GM21515 (cell line): Measurements from ENCODE around the gene ECHDC1.

ENCODE experiments used
- ATAC-seq: cut with Tn5 transposase; IDR thresholded peaks from one replicate; pipeline ENCODE4 v1.9.1; 2021; ENCODE audit not compliant: unreplicated experiment

ECHDC1 gene

DNA sequence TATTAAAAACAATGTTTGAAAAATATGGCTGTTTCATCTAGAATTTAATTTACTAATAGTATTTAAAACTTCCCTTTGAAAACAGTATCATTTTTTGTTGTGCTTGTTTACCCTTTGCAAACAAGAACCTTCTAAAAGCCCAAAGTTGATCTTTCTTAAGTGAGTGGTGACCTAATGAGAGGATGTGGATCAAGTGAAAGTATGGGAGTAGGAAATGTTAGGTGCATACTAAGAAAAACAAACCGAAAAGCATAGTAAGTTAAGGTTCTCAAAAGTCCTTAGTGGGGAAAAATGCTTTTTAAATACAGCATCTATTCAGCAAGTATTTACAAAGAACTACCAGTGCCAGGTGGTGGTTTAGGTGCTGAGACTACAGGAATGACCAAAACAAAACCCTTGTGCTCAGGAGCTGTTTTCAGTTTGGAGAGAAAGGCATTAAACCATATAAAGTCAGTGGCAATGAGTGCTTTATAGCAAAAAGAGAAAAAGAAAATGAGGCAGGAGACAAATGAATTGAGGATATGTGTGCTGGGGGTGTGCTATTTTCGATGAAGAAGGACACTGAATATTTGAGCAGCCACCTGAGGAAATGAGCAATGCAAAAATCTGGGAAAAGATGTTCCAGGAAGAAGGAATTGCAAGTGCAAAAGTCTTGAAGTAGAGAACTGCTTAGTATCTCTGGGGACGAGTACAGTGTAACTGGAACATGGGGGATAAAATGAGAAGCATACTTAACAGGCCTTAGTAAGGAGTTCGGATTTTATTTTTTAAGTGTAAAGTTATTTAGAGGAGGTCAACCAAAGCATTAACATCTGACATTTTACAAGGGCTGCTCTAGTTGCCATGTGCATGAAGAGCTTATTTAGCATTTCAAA is 52.8 kb downstream of the ECHDC1 start:
- peak; percentile 4 for ATAC-seq

DNA sequence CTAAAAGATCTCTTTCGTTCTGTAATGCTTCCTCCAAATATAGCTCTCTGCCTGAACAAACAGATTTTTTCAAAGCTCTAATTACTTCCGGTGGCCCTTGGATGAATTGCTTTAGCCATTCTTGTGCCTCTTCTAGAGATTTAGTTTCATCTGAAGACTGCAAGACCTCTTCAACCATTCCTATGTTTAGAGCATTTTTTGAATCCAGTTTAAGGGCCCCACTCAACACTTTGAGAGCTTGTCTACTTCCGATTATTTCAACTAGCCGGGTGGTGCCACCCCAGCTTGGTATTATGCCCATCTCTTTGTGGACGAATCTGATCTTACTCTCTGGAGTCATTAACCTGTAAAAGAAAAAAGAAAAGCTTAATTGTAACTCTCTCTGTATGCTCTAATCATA is 53.5 kb downstream of the ECHDC1 start:
- no peak for ATAC-seq

DNA sequence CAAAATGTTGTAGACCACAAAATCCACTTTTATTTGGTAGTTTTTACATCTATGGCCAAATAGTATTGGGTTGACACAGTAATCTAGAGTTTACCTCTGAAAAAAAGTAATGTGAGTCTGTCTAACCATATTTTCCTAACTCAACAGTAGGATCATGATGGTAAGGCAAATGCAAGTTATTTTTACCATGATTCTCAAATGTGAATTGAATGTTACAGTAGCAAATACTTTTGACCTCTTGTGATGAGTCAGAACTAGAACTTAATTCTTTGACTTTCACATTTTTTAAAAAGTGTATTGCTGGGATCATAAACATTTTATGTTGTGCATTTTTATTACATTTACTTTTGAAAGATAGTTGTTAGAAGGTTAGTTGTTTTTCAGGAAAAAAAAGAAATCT is 54.7 kb downstream of the ECHDC1 start:
- ATAC-seq, result no peak

DNA sequence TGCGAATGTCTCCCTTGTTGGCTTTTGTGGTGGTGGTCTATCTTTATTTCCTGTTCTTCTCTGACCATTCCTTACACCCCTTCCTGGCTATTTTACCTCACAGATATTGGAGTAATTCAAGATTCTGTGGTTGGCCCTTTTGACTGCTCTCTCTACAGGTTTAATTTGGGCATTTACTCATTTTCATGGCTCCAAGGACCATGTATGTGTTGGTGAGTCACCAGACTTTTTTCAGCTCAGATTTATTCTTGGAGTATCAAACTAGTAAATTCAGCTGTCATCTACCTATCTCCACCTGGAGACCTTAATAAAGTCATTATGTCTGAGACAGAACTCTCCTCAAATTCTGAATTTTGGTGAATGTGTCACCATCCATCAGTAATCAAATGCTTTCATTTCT is 61.2 kb downstream of the ECHDC1 start:
- ATAC-seq, result no peak

DNA sequence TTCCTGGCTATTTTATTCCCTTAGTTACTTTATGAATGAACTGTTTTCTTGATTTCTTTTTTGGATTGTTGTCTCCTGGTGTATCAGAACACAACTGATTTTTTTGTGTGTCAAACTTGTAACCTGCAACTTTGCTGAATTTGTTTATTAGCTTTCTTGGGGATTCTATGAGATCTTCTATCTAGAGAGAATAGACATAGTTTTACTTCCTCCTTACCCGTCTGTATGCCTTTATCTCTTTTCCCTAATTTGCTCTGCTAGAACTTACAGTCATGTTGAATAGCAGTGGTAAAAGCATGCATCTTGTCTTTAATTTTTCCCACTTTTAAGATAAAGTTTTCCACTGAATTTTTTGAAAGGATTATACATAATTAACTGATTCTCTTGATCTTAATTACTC is 63.6 kb downstream of the ECHDC1 start:
- ATAC-seq, result no peak

DNA sequence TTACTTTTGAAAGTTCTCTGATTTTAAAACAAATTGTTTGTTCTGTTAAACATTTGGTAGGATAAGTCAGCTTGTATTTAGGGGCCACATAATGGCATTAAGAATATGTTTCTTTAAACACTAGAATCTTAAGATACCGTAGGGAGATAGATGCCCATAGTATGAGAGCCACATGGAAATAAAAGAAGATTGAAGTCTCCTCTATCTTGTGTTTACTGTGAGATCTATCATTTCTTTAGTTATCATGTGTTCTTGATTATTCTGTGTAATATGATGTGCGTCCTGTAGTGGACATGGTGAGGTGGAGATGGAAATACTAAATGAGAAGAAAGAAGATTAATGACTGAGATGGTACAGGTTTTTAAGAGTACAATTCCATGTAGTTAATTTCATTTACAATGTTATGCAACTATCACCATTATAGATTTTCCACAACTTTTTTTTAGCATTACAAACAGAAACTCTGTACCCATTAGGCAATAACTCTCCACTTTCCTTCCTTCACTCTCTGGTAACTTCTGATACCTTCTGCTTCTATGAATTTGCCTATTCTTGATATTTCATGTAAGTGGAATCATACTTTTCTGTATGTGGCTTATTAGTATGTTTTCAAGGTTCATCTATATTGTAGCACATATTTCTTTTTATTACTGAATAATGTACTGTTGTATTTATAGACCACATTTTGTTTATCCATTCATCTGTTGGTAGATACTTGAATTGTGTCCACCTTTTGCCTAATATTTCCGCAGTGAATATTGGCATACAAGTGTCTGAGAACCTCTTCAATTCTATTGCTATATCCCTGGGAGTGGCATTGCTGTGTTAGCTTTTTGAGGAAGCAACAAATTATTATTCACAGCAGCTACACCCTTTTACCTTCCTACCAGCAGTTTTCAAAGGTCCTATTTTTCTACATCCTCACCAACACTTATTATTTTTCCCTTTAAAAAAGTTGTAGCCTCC is 65.2 kb downstream of the ECHDC1 start:
- no peak for ATAC-seq

DNA sequence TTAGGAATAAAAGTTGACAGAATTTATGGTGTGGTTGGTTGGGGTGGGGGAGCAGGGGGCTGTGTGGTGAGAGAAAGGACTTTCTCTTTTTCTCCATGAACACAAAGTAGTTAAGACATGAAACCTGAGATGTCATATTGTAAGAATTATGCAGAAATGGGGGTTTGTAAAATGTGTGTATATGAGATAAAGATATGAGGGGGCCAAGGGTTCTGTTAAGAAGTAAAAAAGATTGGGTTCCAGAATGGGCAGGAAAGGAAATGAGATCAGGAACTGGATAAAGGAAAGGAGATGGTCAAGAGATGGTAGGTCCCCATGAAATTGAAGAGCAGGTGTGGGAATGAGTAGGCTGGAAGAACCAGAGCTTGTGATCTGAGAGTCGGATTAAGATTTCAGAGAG is 67.1 kb downstream of the ECHDC1 start:
- ATAC-seq, result no peak

DNA sequence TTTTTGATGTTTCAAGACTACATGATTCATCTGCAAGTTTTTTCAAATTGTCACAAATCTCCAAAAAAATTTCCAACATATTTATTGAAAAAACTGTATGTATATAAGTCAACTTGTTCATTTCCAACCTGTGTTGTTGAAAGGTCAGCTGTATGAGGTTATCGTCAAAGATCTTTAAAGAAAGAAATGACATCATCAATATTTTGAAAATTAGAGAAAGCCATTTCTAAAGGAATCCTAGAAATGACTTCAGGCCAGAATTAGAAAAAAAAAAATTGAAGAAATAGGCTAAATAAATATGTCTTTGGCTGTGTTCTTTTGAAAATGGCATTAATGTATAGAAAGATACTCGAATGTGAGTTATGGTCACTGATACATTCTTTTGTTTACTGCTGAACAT is 69.9 kb downstream of the ECHDC1 start:
- ATAC-seq, result no peak

DNA sequence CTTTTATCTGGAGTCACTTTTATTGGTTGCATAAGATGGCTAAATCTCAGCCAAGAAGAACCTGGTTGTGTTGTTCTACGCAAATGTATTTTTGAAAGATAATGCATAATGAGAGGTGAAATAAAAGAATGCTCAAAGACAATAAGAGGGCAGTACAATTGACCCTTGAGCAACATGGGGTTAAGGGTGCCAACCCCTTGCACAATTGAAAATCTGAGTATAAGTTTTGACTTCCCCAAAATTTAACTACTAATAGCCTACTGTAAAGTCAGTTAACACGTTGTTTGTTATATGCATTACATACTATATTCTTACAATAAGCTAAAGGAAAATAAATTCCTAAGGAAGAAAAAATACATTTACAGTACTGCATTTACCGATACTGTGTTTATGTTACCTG is 70.8 kb downstream of the ECHDC1 start:
- no peak for ATAC-seq

DNA sequence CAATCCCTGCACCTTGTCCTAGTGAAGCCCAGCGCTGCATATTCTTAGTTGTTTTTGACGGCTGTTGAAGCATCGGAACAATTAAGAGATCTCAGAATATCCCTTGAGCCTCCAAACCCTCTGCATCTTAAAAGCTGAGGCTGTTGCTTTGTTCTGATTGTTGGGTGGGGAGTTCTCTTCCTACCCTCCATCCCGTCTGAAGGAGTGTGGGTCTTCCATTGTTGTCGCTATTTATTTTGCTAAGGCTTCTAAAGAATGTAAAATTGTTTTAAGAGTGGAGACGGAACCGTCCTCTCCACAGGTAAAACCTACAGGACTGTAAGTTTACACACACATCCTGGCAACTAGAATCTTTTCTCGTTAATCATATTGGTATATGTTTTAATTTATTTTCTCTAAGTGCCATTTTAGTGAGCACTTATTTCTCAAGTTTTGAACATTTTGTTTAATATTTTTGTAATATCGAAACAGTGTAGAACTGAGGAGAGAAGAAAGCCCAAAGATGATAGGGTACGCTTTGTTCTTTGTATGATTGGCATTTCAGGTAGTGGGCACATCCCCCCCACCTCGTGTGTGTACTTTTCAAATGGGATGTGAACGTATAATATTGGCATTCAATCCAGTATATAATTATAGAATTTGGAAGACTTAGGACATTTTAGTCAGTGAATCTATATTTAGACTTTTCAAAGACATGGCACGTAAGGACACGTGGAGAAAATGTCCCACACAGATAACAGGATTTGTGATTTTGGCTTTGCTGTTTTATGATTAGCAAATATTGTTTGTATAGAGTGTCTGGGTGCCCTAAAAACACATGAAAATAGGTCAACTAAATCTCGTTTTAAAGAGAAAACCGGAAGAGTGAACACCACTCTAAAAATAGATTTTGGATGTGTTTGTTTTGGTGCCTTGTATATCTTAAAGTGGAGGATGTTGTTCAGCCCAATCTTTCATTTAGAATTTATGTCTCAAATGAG is 75.5 kb downstream of the ECHDC1 start:
- ATAC-seq, result peak; percentile 6

DNA sequence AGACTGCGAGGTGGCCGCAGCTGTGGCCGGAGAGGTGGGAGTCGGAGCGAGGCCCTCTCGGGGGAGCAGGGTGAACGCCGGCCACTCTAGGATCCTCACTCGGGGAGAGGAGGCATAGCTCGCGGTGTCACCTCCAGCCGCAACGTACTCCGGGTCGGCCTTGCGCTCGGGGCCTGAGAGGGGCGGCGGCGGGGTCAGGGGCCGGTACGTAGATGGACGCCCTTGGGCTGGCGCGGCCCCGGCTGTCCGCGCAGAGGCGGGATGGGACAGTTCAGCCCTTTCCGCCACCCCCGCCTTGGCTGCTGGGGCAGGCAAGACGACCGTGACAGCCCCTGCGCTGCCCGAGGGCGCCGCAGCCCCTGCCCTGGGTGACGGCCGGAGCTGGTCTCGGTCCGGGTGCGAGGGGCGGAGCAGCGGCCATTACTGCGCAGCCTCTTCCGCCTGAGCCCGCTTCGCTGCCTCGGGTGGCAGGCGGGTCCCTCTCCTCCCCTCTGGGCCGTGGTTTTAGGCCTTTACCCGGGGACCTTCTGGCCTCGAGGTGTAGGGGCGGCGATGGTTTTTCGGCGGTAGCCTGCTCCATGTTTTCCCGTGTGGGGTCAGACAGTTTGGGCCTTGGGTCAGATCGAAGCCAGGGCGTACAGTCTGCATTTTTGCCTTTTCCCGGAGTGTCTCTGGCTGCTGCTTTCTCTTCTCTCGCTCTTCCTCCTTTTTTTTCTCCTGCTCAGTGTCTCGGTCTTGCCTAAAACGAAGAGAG is 76.3 kb downstream of the ECHDC1 start:
- peak; percentile 78 for ATAC-seq

DNA sequence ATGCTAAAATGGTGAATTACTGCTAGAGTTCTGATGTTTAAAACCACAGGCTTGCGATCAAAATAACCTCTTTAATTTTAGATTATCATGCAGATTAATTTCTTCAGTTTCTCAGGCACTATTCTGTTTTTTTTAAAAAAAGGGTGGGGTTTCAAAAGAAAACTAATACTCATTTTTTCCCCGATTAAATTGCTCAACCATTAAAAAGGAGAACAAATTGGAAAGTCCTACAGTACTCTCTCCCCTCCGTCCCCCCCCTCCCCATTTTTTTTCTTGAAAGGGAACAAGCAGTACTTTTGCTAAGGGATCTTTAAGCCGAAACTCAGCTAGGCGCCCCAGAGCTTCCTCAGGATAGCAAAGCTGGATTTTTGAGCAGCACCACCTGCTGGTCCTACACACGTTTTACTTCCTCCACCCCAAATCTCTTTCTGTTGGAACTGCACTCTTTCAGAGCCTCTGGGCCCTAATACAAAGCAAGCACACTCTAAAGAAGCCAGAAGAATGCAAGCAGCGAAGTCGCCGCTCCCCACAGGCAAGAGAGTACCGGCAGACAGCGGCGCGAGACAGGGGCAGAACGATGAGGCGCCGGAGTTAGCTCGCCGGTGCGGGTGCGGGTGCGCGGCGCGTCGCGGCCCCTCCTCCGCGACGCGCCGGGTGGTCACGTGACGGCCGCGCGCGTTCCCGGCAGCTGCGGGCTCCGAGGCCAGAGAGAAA is 77.1 kb downstream of the ECHDC1 start, which contains the start of gene RNF146:
TSS of gene RNF146 (plus strand) at position 687 of the 714 bp plus-strand sequence. CDS start 13,475 bp downstream, outside the sequence.
- peak; percentile 82 for ATAC-seq

DNA sequence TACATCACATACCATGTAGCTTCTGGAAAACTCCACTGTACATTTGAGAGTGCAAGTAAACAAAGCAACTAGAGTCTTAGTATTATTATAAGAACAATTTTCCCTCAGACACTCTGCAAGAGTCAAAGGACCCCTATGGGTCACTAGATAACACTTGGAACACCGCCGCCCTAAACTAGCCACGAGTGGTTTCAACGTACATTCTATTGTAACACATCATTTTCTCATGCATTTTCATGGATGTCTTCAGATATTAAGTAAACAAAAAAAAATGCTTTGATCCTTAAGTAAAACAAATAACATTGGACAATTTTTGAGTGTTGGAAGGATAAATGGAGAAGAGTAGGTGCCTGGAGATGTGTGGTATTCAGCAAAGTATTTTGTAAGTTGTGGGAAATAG is 79.9 kb downstream of the ECHDC1 start:
- no peak for ATAC-seq

DNA sequence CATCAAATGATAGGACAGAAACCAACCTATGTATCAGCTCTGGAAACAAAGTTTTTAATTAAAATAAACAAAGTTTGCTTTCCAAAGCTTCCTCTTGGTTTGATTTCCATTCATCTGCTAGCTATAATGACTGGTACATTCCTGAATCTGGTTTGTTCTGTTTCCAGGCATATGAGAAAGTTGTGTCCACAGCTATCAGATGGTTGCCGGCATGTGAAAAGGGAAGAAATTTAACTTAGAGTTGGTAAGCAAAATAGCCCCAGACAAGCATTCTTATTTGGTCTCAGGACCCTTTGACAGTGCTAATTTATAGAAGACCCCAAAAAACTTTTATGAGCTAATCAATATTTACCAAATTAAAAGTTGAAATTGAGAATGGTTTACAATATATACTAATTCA is 80.5 kb downstream of the ECHDC1 start:
- no peak for ATAC-seq

DNA sequence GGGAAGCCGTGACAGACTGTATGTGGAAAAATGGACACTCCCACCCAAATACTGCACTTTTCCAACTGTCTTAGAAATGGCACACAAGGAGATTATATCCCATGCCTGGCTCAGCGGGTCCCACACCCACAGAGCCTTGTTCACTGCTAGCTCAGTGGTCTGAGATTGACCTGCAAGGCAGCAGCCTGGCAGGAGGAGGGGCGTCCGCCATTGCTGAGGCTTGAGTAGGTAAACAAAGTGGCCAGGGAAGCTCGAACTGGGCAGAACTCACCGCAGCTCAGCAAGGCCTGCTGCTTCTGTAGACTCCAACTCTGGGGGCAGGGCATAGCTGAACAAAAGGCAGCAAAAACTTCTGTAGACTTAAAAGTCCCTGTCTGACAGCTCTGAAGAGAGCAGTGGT is 88.1 kb downstream of the ECHDC1 start:
- ATAC-seq, result no peak

DNA sequence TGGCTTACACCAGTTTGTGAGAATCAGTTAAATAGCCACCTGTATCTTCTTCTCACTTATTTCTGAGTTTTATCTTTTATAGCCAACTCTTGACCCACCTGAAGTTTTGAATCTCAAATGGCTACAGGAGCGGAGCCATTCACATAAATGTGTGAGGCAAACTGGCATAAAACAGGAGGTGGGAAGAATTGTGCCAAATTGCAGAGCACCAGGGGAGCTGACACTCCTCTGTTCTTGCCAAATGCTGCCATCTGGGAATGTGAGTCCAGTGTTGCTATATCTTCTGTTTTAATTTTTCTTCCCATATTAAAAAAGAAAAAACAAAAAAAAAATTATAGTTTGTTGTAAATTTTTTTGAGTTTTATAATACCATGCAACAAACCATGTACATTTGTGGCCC is 93.8 kb downstream of the ECHDC1 start:
- no peak for ATAC-seq

DNA sequence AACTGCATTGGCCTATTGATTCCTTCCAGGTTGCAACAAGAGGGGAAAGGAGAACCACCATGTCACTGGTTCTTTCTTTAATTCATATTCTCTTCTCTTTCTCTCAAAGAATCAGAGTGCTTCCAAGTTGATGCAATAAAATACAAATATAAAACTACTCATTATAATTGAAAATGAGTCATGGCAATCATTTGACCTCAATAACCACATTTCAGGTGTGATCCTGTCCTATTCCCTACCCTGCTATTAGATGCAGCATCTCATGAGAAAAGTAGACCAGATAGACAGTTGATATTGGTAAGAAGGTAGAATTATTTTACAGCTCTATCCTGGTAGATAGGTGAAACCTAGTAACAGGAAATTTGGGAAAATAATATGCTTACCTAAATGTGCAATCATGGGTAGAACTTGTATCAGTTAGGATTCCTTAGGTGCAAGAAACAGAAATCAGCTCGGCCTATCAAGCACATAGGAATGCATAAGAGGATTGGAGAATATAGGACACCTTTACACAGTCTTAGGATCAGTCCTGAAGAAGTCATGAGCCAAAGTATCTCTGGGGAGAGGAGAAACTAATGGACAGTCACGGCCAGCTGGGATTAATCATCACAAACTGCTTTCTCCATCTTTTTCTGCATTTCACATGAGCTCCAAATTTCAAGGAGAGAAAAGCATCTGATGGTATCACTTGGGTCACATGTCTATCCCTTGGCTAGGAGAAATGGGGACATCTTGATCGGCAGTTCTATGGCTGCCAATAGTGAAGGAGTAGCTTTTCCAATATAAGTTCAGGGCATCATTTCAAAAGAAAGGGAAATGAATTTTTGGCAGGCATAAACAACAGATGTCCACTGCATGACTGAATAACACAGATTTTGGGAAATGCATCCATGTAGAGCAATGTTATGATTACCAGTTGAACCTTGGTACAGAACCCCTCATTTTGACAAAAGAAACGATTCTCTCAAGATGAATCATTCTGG is 96.0 kb downstream of the ECHDC1 start:
- ATAC-seq, result no peak

DNA sequence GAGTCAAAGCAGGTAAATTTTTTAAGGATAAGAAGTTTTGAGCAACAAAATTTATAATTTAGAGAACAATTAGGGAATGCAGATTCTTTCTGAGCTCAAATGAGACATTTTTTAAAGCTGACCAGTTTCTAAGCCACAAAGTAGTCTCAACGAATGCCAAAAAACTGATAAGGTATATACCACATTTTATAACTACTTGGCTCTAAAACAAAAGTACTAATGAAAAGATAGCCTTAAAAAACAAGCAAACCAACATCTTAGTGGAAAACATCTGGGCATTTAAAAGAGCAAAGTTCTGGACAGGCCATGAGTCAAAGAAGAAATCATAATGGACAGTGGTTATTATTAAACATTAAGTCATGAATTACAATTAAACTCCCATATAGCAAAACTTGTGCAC is 99.9 kb downstream of the ECHDC1 start:
- ATAC-seq, result no peak
